HG02678 (cell line): ENCODE data around the gene GATD1.

Experiments used
- ATAC-seq: cut with Tn5 transposase; IDR thresholded peaks from one replicate; pipeline ENCODE4 v1.9.1; 2021; ENCODE audit warnings: mild to moderate bottlenecking, moderate library complexity; ENCODE audit not compliant: unreplicated experiment

Gene GATD1

GRCh38 chr11:796565-797295 is 19.4 kb upstream of the GATD1 start:
- ATAC-seq: no peak

- no peak for ATAC-seq
These were observed 18.6 kb upstream of the GATD1 start for GRCh38 chr11:795634-796564.

DNA sequence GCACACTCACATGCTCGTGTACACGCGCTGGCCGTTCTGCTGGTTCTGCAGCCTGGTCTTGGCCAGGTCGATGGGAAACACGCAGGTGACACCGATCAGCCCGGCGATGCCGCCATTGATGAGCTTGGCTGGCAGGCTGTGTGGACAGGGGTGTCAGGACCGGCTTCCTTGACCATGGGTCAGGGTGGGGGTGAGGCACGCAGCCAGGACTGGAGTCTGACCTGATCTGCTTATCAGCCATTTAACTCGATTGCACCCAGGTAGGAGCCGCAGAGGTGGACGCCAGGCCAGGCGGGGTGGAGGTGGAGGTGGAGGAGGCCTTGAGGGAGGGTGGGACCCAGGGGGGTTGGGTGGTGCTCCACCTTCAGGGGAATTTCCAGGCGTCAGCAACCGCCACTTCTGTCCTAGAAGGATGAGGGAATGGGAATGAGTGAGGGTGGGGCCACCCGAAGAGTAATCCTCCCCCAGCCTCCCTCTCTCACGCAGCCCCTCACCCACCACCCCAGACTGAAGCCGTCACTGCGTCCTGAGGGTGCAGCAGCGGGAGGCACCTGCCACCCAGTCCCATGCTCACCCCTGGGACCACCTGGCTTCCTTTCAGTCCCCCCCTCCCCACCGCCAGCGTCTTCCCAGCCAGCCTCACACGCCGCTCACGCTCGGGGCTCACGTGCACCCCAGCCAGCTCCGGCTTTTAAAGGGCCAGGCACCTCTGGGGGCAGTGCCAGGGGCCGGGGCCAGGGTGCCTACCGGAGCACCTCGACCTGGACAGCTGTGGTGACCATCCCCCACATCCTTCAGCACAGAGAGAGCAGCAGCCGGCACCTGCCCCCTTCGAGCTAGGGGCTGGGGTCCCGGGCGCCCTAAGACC is 17.7 kb upstream of the GATD1 start:
- ATAC-seq: no peak

- no peak for ATAC-seq
These were observed 16.9 kb upstream of the GATD1 start for GRCh38 chr11:794013-794765.

- no peak for ATAC-seq
These were observed 16.3 kb upstream of the GATD1 start for GRCh38 chr11:793556-793955.

- ATAC-seq: no peak
These were observed 15.6 kb upstream of the GATD1 start for GRCh38 chr11:792873-793272.

GRCh38 chr11:792535-792821 is 15.2 kb upstream of the GATD1 start:
- no peak for ATAC-seq

GRCh38 chr11:791658-792534 is 14.6 kb upstream of the GATD1 start:
- no peak for ATAC-seq

- no peak for ATAC-seq
These were observed 13.7 kb upstream of the GATD1 start for GRCh38 chr11:790721-791564.

DNA sequence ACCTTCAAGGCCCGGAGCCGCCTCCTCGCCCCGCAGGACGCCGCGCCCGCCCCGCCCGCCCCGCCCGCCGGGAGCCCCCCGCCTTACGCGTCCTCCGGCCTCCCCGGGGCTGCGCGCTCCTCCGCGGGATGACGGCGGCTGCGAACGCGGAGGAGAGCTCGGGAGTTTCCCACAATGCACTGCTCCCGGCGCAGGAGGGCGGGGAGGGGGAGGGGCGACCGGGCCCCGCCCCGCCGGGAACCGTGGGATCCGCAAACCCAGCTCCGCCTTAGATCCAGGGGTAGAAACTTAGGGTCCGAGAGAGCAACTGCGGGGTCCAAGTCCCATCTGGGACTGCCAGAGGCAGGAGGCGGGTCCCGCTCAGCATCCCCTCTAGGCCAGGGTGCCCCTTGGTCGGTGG is 12.7 kb upstream of the GATD1 start, which contains the start of gene CEND1:
CEND1 (minus strand) TSS at position 148 of the 400 bp plus-strand sequence. CDS start 1,514 bp downstream, outside the sequence.
- no peak for ATAC-seq

GRCh38 chr11:788953-789940 is 12.0 kb upstream of the GATD1 start:
- ATAC-seq: no peak

DNA sequence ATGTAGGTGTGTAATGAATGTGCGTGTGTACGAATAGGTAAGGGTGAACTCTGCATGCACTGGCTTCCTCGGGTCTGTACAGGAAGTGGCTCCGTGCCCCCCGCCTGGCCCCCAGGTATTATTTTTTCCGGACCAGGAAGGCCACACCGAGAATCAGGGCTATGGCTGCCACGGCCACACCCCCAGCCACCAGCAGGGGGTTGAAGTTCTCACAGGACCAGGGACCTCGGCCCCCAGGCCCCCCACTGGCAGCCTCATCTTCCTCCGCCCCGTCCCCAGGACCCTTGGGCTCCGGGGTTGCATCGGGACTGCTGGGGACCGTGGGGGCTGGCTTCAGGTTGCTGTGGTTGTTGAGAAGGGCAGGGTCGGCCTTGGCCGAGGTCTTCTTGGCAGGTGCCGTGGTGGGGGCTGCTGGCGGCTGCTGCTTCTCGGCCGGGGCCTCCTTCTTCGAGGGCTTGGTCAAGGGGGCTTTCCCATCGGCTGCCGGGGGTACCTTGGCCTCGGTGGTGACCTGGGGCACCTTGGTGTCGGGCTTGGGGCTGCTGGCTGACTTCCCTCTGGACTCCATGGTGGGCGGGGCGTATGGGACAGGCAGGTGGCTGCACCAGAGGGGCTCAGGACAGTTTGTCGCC is 10.8 kb upstream of the GATD1 start:
- ATAC-seq: no peak

- ATAC-seq: no peak
These were observed 9.9 kb upstream of the GATD1 start for GRCh38 chr11:787084-787675.

- ATAC-seq: no peak
These were observed 9.2 kb upstream of the GATD1 start for GRCh38 chr11:786235-787083.

- no peak for ATAC-seq
These were observed 6.3 kb upstream of the GATD1 start for GRCh38 chr11:783581-784015.
